GM19395 (cell line): ENCODE measurements around the gene RNF166.
A peak's percentile ranks its signal among the peaks of the same experiment; 100 is the strongest.

Experiments used
- ATAC-seq: cut with Tn5 transposase; IDR thresholded peaks from one replicate; pipeline ENCODE4 v1.9.1; 2021; ENCODE audit warnings: mild to moderate bottlenecking, moderate library complexity; ENCODE audit not compliant: unreplicated experiment

Gene RNF166

GRCh38 chr16:88655053-88655732, 51.0 kb downstream of the RNF166 start:
- ATAC-seq, result no peak

GRCh38 chr16:88654363-88655052, 51.7 kb downstream of the RNF166 start:
- no peak for ATAC-seq

- no peak for ATAC-seq
Measured at GRCh38 chr16:88653596-88654362, 52.4 kb downstream of the RNF166 start.

- ATAC-seq, result no peak
Measured at GRCh38 chr16:88653101-88653500, 53.1 kb downstream of the RNF166 start.

- ATAC-seq, result no peak
Measured at GRCh38 chr16:88652762-88653063, 53.5 kb downstream of the RNF166 start.

GRCh38 chr16:88651989-88652761, 54.0 kb downstream of the RNF166 start:
- no peak for ATAC-seq

- ATAC-seq, result peak; percentile 83
Measured at GRCh38 chr16:88651276-88651988, 54.8 kb downstream of the RNF166 start.

GRCh38 chr16:88650749-88651275, 55.4 kb downstream of the RNF166 start, which contains the start of gene CYBA:
Gene CYBA (minus strand): TSS chr16:88651053. CDS start chr16:88651013, 40 bp downstream.
- peak; percentile 74 for ATAC-seq

GRCh38 chr16:88649924-88650748, 56.1 kb downstream of the RNF166 start:
- peak; percentile 19 for ATAC-seq

- no peak for ATAC-seq
Measured at GRCh38 chr16:88649195-88649923, 56.8 kb downstream of the RNF166 start.

- no peak for ATAC-seq
Measured at GRCh38 chr16:88647178-88648070, 58.8 kb downstream of the RNF166 start.
